H1 (cell line): ENCODE data around the gene CNTF. TPM values are rescaled to one million over a fixed set of nuclear protein-coding genes. Genes with fewer than 3 reads are reported as not detected.

ENCODE experiments used
- CTCF ChIP-seq, 3 experiments: IDR thresholded peaks; 1 replicate in 2 of 3; 2 replicates in 1 of 3; pipeline versions ENCODE4 v1.5.1 to v1.6.1; 2011; ENCODE audit warnings: low read length in 3 of 3, mild to moderate bottlenecking in 3 of 3, inconsistent platforms in 2 of 3, low read depth in 1 of 3, moderate library complexity in 1 of 3; ENCODE audit not compliant: insufficient read depth in 1 of 3; ENCODE audit errors: control extremely low read depth in 1 of 3
- EGR1 ChIP-seq: IDR thresholded peaks from 2 replicates; pipeline ENCODE4 v1.6.1; 2011; ENCODE audit warnings: low read depth, low read length, borderline replicate concordance
- KDM4A ChIP-seq: IDR thresholded peaks from one replicate; pipeline ENCODE4 v1.7.1; 2012; ENCODE audit warnings: low read depth, mild to moderate bottlenecking, moderate library complexity, low read length, inconsistent platforms; ENCODE audit not compliant: severe bottlenecking
- MAFK ChIP-seq: IDR thresholded peaks from 2 replicates; pipeline ENCODE4 v1.6.1; 2012; ENCODE audit warnings: low read depth, mild to moderate bottlenecking, improper control_type of control experiment, low read length
- RNF2 ChIP-seq: fragments of 200-900, 300-1000 bp; sonication (generic); IDR thresholded peaks from 2 replicates; pipeline ENCODE4 v1.7.1; 2016; ENCODE audit warnings: borderline replicate concordance, low read depth, mild to moderate bottlenecking, antibody characterized with exemption, low read length; ENCODE audit not compliant: poor library complexity, severe bottlenecking; ENCODE audit errors: missing control alignments
- RXRA ChIP-seq: IDR thresholded peaks from 2 replicates; pipeline ENCODE4 v1.6.1; 2011; ENCODE audit warnings: low read depth, mild to moderate bottlenecking, low read length, moderate library complexity; ENCODE audit not compliant: insufficient read depth
- SP1 ChIP-seq: IDR thresholded peaks from 2 replicates; pipeline ENCODE4 v1.6.1; 2011; ENCODE audit warnings: low read depth, low read length
- YY1 ChIP-seq: IDR thresholded peaks from 2 replicates; pipeline ENCODE4 v1.6.1; 2011; ENCODE audit warnings: low read depth, mild to moderate bottlenecking, low read length
- polyA plus RNA-seq, 7 experiments: library from polyadenylated mRNA; depleted of rRNA in 3 of 7; stranded (reverse) in 5 of 7; unstranded in 2 of 7; fragments of >200 nt in 5 of 7; fragments of 200-250 nt in 2 of 7; gene quantifications; 1 replicate in 5 of 7; 2 replicates in 1 of 7; 4 replicates in 1 of 7; pipeline versions ENCODE4 v1.2.1 to v1.2.3, GENCODE V29; 2011 to 2013; ENCODE audit warnings: missing spikeins in 2 of 7, mixed read lengths in 2 of 7
- total RNA-seq: library from RNA; stranded (reverse); fragmentation: NEBNext Ultra II Directional; extraction: Animal tissue kit (Norgen Biotek cat#: 25700); gene quantifications from 2 replicates; pipeline ENCODE4 v1.2.1, GENCODE V29; 2021

CNTF gene
- total and polyA plus RNA-seq, 2 of the 8 experiments (the other 6 are each of a cell fraction or from before 2014, with no cell fraction given), result 0.41 to 1.5 TPM

- TF ChIP-seq EGR1 (no peak), MAFK (no peak), SP1 (no peak), RXRA (no peak), CTCF (IDR thresholded peaks at IDR 0.05; ENCODE audit: control extremely low read depth in 1 of 3, insufficient read depth in 1 of 3, low read depth in 1 of 3, low read length in 3 of 3) (peak in 2 of 3 experiments; percentile 69 to 75; a peak in 3 of 4 replicates), YY1 (no peak), RNF2 (no peak), KDM4A (no peak)
Observed at GRCh38 chr11:58629857-58630256, 7.4 kb downstream of the CNTF start (continued).
